Measurements from ENCODE around the gene FAM13C.
"Not testable (repeated sequence)": the region's sequence is repeated elsewhere in the genome, so short reads cannot be mapped to it uniquely, and the experiment has no call there.

Gene FAM13C

DNA sequence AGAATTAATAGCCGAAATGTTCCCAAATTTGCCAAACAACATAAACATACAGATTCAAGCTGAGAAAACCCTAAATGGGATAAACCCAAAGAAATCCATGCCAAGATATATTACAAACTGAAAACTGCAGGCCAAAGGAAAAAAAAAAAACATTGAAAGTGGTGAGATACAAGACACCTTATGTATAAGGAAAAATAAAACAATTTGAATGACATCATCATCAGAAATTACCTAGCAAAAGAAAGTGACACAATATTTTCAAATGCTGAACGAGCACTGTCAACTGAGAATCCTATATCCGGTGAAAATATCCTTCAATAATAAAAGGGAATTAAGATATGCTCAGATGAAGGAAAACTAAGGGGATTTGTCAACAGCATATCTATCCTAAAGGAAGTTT, 119.4 kb downstream of the FAM13C start:
- DNase-seq (ENCODE audit: low read depth) = no peak
- TF ChIP-seq, protein P1, sequence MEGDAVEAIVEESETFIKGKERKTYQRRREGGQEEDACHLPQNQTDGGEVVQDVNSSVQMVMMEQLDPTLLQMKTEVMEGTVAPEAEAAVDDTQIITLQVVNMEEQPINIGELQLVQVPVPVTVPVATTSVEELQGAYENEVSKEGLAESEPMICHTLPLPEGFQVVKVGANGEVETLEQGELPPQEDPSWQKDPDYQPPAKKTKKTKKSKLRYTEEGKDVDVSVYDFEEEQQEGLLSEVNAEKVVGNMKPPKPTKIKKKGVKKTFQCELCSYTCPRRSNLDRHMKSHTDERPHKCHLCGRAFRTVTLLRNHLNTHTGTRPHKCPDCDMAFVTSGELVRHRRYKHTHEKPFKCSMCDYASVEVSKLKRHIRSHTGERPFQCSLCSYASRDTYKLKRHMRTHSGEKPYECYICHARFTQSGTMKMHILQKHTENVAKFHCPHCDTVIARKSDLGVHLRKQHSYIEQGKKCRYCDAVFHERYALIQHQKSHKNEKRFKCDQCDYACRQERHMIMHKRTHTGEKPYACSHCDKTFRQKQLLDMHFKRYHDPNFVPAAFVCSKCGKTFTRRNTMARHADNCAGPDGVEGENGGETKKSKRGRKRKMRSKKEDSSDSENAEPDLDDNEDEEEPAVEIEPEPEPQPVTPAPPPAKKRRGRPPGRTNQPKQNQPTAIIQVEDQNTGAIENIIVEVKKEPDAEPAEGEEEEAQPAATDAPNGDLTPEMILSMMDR (IDR thresholded peaks at IDR 0.05; ENCODE audit: low read depth, low read length) = no peak
- TF ChIP-seq, protein P2, sequence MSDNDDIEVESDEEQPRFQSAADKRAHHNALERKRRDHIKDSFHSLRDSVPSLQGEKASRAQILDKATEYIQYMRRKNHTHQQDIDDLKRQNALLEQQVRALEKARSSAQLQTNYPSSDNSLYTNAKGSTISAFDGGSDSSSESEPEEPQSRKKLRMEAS (IDR thresholded peaks at IDR 0.05; ENCODE audit: low read depth, low read length) = no peak
- TF ChIP-seq POLR2A (IDR thresholded peaks at IDR 0.05; ENCODE audit: extremely low read depth, insufficient read length) = no peak
- no peak for TF ChIP-seq MYC (IDR thresholded peaks at IDR 0.05; ENCODE audit: low read depth, low read length)
- no peak overlapping the region for H3K4me3 ChIP-seq (ENCODE audit: low read depth, low read length)

DNA sequence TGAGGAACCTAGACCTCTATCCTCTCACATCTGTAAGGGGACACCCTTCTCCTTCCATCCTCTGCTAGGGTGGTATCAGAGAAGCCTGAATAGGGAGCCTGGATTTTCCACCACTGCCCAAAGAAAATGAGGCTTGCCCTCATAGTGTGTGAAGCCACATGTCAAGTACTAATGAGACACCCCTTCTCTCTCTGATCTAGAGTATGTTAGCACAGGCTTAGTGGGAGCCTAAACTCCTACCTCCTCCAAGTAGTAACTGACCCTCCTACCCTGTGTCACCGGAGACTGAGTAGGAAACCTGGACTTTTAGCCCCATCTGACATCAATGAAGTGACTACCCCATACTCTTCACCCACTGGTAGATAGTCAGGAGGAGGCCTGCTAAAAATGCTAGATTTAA, 120.3 kb downstream of the FAM13C start:
- TF ChIP-seq MYC (IDR thresholded peaks at IDR 0.05; ENCODE audit: low read depth, low read length) = no peak
- TF ChIP-seq POLR2A (IDR thresholded peaks at IDR 0.05; ENCODE audit: extremely low read depth, insufficient read length) = no peak
- TF ChIP-seq, protein P1 (IDR thresholded peaks at IDR 0.05; ENCODE audit: low read depth, low read length) = no peak
- TF ChIP-seq, protein P2 (IDR thresholded peaks at IDR 0.05; ENCODE audit: low read depth, low read length) = no peak
- H3K4me3 ChIP-seq (ENCODE audit: low read depth, low read length) = no peak overlapping the region
- no peak for DNase-seq (ENCODE audit: low read depth)

DNA sequence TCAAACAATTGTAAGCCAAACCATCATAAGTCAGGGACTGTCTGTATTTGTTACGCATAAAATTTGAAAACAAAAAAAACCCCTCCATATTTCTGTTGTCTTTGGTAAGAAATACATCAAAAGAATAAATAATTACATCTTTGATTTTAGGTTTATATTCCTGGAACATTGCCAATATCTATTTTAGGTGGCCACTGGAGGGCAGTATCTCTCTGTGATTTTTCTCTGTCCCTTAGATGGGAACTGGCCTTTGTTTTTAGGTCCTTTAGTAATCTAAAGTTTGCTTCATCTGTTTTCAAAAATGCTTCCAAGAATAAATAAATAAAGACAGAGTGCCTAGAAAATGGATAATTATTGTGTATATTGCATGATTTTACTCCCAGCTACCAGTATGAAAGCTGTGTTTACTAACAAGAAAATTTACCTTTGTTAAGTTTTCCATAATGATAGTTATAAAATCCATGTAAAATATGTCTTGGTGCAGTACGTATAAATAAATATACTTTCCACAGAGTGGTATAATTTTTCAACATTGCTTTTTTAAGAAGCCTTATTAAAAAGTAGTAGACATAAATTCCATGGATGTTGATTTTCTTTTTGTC, 121.7 kb downstream of the FAM13C start:
- TF ChIP-seq, protein P1 (IDR thresholded peaks at IDR 0.05; ENCODE audit: low read depth, low read length) = peak; percentile 29
- no peak for TF ChIP-seq POLR2A (IDR thresholded peaks at IDR 0.05; ENCODE audit: extremely low read depth, insufficient read length)
- no peak overlapping the region for H3K4me3 ChIP-seq (ENCODE audit: low read depth, low read length)
- peak; percentile 47 for DNase-seq (ENCODE audit: low read depth)

DNA sequence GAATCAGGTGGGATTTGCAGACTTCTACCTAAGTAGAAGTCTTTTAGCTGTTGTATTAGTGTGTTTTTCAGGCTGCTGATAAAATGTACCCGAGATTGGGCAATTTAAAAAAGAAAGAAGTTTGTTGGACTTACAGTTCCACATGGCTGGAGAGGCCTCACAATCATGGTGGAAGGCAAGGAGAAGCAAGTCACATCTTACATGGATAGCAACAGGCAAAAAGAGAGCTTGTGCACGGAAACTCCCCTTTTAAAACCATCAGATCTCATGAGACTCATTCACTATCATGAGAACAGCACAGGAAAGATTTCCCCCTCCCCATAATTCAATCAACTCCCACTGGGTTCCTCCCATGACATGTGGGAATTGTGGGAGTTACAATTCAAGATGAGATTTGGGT, 123.2 kb downstream of the FAM13C start:
- not testable (repeated sequence) for H3K4me3 ChIP-seq (ENCODE audit: low read depth, low read length); DNase-seq (ENCODE audit: low read depth)

DNA sequence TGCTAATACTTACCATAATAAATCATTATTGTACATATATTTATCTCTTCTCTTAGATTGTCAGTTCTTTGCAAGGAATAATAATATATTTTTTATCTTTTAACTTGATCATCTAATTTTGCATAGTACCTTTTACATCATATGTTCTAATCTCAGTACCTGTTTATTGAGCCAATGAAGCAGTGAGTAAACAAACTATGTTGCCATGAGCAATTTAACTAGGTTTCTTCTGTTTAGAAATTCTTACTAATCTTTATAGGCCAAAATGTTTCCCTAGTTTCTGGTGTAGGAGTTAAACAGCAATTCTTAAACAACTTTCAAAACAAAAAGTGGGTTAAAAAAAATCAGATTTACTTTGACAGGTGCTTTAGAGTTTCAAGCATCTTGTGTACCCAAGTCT, 124.6 kb downstream of the FAM13C start:
- no peak for DNase-seq (ENCODE audit: low read depth)
- no peak for TF ChIP-seq POLR2A (IDR thresholded peaks at IDR 0.05; ENCODE audit: extremely low read depth, insufficient read length)
- TF ChIP-seq, protein P2 (IDR thresholded peaks at IDR 0.05; ENCODE audit: low read depth, low read length) = no peak
- TF ChIP-seq, protein P1 (IDR thresholded peaks at IDR 0.05; ENCODE audit: low read depth, low read length) = no peak
- no peak for TF ChIP-seq MYC (IDR thresholded peaks at IDR 0.05; ENCODE audit: low read depth, low read length)
- H3K4me3 ChIP-seq (ENCODE audit: low read depth, low read length) = no peak overlapping the region

DNA sequence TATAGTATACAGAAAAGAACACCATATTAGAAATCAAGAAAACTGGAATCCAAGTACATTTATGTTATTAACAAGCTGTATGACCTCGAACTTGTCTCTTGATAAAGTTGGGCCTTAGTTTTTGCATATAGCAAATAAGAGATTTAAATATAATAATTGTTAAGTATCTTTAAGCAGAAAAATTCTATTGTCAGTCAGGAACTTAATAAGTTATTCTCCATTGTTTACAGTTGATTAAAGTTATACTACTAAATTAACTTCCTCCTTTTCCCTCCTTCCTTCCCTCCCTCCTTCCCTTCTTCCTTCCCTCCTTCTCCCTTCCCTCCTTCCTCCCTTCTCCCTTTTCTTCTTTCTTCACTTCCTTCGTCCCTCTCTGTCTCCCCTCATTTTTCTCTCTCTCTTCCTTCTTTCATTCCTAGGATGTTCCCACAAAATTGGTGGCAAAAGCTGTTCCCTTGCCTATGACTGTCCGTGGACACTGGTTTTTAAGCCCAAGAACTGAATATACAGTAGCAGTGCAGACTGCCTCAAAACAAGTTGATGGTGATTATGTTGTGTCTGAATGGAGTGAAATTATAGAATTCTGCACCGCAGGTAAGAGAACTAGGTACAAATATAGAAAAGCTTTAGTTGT, 126.2 kb downstream of the FAM13C start:
- H3K4me3 ChIP-seq (ENCODE audit: low read depth, low read length) = no peak overlapping the region
- DNase-seq (ENCODE audit: low read depth) = no peak
- TF ChIP-seq, protein P2 (IDR thresholded peaks at IDR 0.05; ENCODE audit: low read depth, low read length) = no peak
- TF ChIP-seq MYC (IDR thresholded peaks at IDR 0.05; ENCODE audit: low read depth, low read length) (no peak), POLR2A (IDR thresholded peaks at IDR 0.05; ENCODE audit: extremely low read depth, insufficient read length) (no peak)
- TF ChIP-seq, protein P1 (IDR thresholded peaks at IDR 0.05; ENCODE audit: low read depth, low read length) = no peak

All from NB4 (cell line).